ENCODE data around the gene FAM234B. TPM values are rescaled to one million over a fixed set of nuclear protein-coding genes. Genes with fewer than 3 reads are reported as not detected.
"Not testable (repeated sequence)": the region's sequence is repeated elsewhere in the genome, so short reads cannot be mapped to it uniquely, and the experiment has no call there.

Gene FAM234B
- total and polyA plus RNA-seq, 4 donors = 17.2 to 43.7 (median 36.7) TPM

DNA sequence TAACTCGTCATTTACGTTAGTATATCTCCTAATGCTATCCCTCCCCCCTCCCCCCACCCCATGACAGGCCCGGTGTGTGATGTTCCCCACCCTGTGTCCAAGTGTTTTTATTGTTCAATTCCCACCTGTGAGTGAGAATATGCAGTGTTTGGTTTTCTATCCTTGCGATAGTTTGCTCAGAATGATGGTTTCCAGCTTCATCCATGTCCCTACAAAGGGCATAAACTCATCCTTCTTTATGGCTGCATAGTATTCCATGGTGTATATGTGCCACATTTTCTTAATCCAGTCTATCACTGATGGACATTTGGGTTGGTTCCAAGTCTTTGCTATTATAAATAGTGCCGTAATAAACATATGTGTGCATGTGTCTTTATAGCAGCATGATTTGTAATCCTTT, 39.5 kb downstream of the FAM234B start:
- H3K9me3 ChIP-seq (ENCODE audit: control insufficient read depth, insufficient read depth, low read length); H3K4me3 ChIP-seq (ENCODE audit: low read depth, low read length); H3K27ac ChIP-seq (ENCODE audit: low read depth, low read length); H3K27me3 ChIP-seq (ENCODE audit: control insufficient read depth, insufficient read depth, low read length); H3K4me1 ChIP-seq (ENCODE audit: control insufficient read depth, insufficient read depth, low read length); DNase-seq (ENCODE audit: low read depth in 4 of 6, low spot score in 6 of 6): not testable (repeated sequence)
- WGBS (ENCODE audit: insufficient coverage) = 100% methylated on average over 1 of the region's 5 CpGs
- H3K36me3 ChIP-seq (ENCODE audit: control insufficient read depth, insufficient read depth, low read length) = peaks cover 11% of the 10 kb centered on the region

DNA sequence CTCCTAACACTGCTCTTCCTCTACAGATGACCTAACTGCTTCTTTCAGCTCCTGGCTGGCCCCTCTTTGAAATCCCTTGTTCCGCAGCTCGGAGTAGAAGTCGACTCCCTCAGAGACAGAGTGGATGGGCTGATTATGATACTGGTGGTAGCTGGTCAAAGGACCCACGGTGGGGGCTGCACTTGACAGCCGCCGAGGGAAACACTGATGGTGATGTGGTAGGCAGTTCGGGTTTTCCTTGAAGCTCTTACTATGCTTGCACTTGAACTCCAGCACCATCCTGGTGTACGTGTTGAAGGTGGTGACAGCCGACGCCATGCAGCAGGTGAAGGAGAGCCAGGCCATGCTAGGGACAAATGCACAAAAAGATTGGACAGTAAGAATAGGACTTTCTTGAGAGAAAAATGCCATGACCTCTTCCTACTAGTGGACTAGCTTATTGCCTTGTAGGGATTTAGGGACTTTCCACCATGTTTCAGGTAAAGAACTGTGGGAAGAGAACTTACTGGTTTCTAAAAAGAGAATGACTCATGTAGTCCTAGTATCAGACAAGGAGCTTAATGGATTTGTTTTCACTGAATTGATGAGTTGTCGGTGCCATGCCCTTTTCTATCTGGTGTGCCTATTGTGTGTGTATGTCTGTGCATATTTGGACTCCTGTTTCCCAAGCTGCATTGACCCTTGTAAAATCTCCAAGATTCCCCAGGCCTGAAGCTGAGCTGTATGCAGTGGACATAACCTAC, 40.9 kb downstream of the FAM234B start:
- Histone ChIP-seq H3K27ac (ENCODE audit: low read depth, low read length) (no peak overlapping the region), H3K9me3 (ENCODE audit: control insufficient read depth, insufficient read depth, low read length) (no peaks in the 10 kb centered on the region), H3K4me3 (ENCODE audit: low read depth, low read length) (no peak overlapping the region), H3K4me1 (ENCODE audit: control insufficient read depth, insufficient read depth, low read length) (no peaks in the 10 kb centered on the region), H3K27me3 (ENCODE audit: control insufficient read depth, insufficient read depth, low read length) (no peaks in the 10 kb centered on the region), H3K36me3 (ENCODE audit: control insufficient read depth, insufficient read depth, low read length) (peaks cover 11% of the 10 kb centered on the region)
- WGBS (ENCODE audit: insufficient coverage) = 95% methylated on average over 9 of the region's 11 CpGs
- DNase-seq (ENCODE audit: low read depth in 4 of 6, low spot score in 6 of 6) = no peak

DNA sequence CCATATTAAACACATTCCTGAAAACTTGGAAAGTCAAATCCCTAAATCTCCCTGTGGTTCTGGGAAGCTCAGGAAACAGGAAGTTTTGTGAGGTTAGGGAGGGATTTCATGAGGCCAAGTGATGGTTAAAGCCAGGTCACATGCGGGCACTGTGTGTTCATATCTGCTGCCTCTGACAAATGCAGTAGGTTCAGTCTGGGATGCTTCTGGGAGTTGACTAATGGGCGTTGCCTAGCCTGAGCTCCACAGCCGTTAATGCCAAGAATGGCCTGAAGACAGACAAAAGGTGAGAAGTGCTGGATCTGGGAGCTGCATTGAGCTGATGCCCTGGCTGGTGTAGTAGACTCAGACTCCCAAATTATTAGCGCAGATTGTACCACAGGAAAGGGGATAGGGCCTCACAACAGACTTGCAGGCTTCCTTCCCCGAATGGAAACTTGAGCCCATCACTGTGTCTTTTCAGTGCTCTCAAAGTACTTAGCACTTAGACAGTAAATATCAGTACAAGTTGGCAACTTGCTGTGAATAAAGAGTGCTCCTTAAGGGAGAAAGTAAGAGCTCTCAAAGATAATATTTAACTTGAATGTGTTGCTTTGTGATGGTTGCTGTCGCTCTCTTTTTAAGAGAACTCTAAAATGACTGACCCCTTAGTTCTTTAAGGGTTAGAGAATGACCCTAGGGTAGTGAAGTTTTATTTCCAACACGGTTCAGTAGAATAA, 41.9 kb downstream of the FAM234B start:
- Histone ChIP-seq H3K4me3 (ENCODE audit: low read depth, low read length) (no peak overlapping the region), H3K9me3 (ENCODE audit: control insufficient read depth, insufficient read depth, low read length) (no peaks in the 10 kb centered on the region), H3K27me3 (ENCODE audit: control insufficient read depth, insufficient read depth, low read length) (no peaks in the 10 kb centered on the region), H3K4me1 (ENCODE audit: control insufficient read depth, insufficient read depth, low read length) (no peaks in the 10 kb centered on the region), H3K36me3 (ENCODE audit: control insufficient read depth, insufficient read depth, low read length) (peaks cover 9% of the 10 kb centered on the region), H3K27ac (ENCODE audit: low read depth, low read length) (no peak overlapping the region)
- no peak for DNase-seq (ENCODE audit: low read depth in 4 of 6, low spot score in 6 of 6)
- 74% methylated on average over 5 of the region's 7 CpGs for WGBS (ENCODE audit: insufficient coverage)

DNA sequence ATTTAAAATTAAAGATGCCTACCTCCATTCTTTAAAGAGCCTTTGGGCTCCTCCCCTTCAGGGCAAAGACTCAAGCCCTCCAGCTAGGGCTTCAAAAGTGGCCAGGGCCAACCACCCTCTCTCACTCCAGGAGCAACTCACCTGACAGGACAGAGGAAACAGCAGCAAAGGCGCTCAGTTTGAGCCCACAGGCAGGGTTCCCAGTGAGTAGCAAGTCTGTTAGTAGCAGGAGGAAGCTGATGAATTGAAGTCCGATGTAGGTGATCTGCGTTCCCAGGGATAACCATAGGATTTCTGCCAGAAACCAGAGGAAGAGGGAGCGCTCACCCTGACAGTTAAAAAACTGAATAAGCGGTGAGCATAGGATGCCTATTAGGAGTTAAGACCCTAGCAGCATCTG, 43.6 kb downstream of the FAM234B start:
- Histone ChIP-seq H3K4me1 (ENCODE audit: control insufficient read depth, insufficient read depth, low read length) (no peaks in the 10 kb centered on the region), H3K27me3 (ENCODE audit: control insufficient read depth, insufficient read depth, low read length) (no peaks in the 10 kb centered on the region), H3K36me3 (ENCODE audit: control insufficient read depth, insufficient read depth, low read length) (peaks cover 9% of the 10 kb centered on the region), H3K27ac (ENCODE audit: low read depth, low read length) (no peak overlapping the region), H3K9me3 (ENCODE audit: control insufficient read depth, insufficient read depth, low read length) (no peaks in the 10 kb centered on the region), H3K4me3 (ENCODE audit: low read depth, low read length) (no peak overlapping the region)
- 48% methylated on average over 4 of the region's 5 CpGs for WGBS (ENCODE audit: insufficient coverage)
- DNase-seq (ENCODE audit: low read depth in 4 of 6, low spot score in 6 of 6) = no peak

DNA sequence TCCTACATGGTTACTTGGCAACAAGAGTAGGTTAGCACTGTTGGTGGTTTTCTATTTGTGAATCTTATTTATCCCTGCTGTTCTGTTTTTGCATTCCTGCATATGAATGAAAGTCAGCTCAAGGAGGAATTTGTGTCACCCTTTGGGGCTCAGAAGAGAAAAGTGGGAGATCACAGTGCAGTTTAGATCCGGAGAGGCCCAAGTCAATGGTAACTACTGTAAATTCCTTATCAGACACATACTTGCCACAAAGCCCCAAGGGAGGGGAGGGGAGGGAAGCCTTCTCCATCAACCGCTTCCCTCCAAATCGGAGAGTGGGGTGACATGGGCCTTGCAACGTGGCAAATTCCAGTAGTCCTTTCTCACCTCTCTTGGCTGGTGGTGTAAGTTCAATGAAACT, 44.3 kb downstream of the FAM234B start:
- H3K27ac ChIP-seq (ENCODE audit: low read depth, low read length) = no peak overlapping the region
- peaks cover 3% of the 10 kb centered on the region for H3K4me1 ChIP-seq (ENCODE audit: control insufficient read depth, insufficient read depth, low read length)
- no peaks in the 10 kb centered on the region for H3K9me3 ChIP-seq (ENCODE audit: control insufficient read depth, insufficient read depth, low read length)
- H3K27me3 ChIP-seq (ENCODE audit: control insufficient read depth, insufficient read depth, low read length) = no peaks in the 10 kb centered on the region
- no CpG with 5 or more reads among the region's 4 CpGs for WGBS (ENCODE audit: insufficient coverage)
- peaks cover 6% of the 10 kb centered on the region for H3K36me3 ChIP-seq (ENCODE audit: control insufficient read depth, insufficient read depth, low read length)
- DNase-seq (ENCODE audit: low read depth in 4 of 6, low spot score in 6 of 6) = peak in 2 of 6 donors; percentile 20 to 43
- no peak overlapping the region for H3K4me3 ChIP-seq (ENCODE audit: low read depth, low read length)

DNA sequence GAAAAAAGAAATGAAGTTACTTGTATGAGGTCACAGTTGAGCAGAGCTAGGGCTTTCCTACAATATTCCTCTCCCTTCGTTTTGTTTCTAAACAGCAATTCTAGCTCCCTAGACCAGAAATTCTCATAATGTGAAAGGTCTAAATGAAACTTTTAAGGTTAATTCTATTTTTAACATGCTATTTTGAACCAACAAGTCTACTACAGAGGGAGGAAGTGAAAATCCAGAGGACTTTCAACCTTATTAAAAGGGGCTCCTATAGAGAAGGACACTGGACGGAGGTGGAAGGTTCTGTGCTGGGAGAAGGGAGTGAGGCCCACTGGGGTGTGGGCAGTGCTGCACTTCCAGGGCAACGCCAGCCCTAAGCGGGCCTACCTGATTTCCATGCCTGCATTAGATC, 45.9 kb downstream of the FAM234B start:
- peaks cover 5% of the 10 kb centered on the region for H3K4me1 ChIP-seq (ENCODE audit: control insufficient read depth, insufficient read depth, low read length)
- no peak for DNase-seq (ENCODE audit: low read depth in 4 of 6, low spot score in 6 of 6)
- no peak overlapping the region for H3K4me3 ChIP-seq (ENCODE audit: low read depth, low read length)
- H3K36me3 ChIP-seq (ENCODE audit: control insufficient read depth, insufficient read depth, low read length) = peaks cover under 1% of the 10 kb centered on the region
- 96% methylated on average over 3 of the region's 4 CpGs for WGBS (ENCODE audit: insufficient coverage)
- H3K27me3 ChIP-seq (ENCODE audit: control insufficient read depth, insufficient read depth, low read length) = no peaks in the 10 kb centered on the region
- no peaks in the 10 kb centered on the region for H3K9me3 ChIP-seq (ENCODE audit: control insufficient read depth, insufficient read depth, low read length)
- H3K27ac ChIP-seq (ENCODE audit: low read depth, low read length) = no peak overlapping the region

DNA sequence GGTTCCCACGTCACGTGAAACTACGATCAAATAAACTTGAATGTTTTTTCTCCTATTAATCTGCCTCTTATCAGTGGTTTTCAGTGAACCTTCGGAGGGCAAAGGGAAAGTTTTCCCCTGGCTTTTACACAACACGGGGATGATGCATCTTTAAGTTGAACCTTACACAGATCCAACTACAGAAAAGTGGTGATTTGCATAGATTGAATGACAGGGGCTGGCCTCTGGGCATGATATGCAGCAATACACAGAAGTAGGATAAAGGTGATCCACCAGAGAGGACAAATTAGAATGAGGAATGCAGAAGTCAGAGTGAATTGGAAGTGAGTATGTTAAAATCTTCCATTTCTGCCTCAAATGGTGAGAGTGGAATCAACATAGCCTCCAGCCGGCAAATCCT, 47.7 kb downstream of the FAM234B start:
- DNase-seq (ENCODE audit: low read depth in 4 of 6, low spot score in 6 of 6) = no peak
- H3K36me3 ChIP-seq (ENCODE audit: control insufficient read depth, insufficient read depth, low read length) = no peaks in the 10 kb centered on the region
- no CpG with 5 or more reads among the region's 6 CpGs for WGBS (ENCODE audit: insufficient coverage)
- H3K27me3 ChIP-seq (ENCODE audit: control insufficient read depth, insufficient read depth, low read length) = no peaks in the 10 kb centered on the region
- peaks cover 5% of the 10 kb centered on the region for H3K4me1 ChIP-seq (ENCODE audit: control insufficient read depth, insufficient read depth, low read length)
- no peak overlapping the region for H3K4me3 ChIP-seq (ENCODE audit: low read depth, low read length)
- H3K9me3 ChIP-seq (ENCODE audit: control insufficient read depth, insufficient read depth, low read length) = no peaks in the 10 kb centered on the region
- no peak overlapping the region for H3K27ac ChIP-seq (ENCODE audit: low read depth, low read length)

DNA sequence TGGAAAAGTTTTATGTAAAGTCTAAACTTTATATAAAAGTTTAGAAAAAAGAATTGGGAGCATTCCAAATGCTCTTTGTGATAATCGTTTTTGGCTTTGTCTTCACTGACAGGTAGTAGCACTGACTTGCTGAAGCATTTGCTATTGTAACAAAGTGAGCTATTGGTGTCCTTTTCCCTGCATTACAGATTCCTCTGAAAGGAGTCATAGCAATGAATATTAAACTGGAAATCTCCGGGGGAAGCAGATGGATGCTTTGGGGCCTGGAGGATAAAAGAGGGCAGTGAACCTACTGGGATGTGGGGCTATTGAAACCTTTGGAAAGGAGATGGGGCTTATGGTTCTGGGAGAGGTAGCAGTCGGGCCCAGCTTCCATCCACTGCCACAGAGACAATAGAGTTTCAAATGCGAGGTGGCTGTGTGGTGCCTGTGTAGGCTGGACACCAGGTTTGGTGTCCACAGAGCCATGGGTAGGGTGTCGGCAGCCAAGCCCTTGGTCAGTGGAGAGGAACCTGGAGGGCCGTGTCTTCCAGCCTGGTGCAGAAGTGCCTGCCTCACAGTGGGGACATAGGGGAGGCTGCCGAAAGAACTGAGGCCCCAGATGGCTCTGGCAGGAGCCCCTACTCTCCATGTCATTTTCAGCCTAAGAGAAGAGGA, 49.1 kb downstream of the FAM234B start:
- H3K27me3 ChIP-seq (ENCODE audit: control insufficient read depth, insufficient read depth, low read length) = no peaks in the 10 kb centered on the region
- no peak overlapping the region for H3K4me3 ChIP-seq (ENCODE audit: low read depth, low read length)
- DNase-seq (ENCODE audit: low read depth in 4 of 6, low spot score in 6 of 6) = no peak
- peaks cover 5% of the 10 kb centered on the region for H3K4me1 ChIP-seq (ENCODE audit: control insufficient read depth, insufficient read depth, low read length)
- H3K9me3 ChIP-seq (ENCODE audit: control insufficient read depth, insufficient read depth, low read length) = no peaks in the 10 kb centered on the region
- H3K36me3 ChIP-seq (ENCODE audit: control insufficient read depth, insufficient read depth, low read length) = no peaks in the 10 kb centered on the region
- WGBS (ENCODE audit: insufficient coverage) = 69% methylated on average over 6 of the region's 7 CpGs
- H3K27ac ChIP-seq (ENCODE audit: low read depth, low read length) = no peak overlapping the region

DNA sequence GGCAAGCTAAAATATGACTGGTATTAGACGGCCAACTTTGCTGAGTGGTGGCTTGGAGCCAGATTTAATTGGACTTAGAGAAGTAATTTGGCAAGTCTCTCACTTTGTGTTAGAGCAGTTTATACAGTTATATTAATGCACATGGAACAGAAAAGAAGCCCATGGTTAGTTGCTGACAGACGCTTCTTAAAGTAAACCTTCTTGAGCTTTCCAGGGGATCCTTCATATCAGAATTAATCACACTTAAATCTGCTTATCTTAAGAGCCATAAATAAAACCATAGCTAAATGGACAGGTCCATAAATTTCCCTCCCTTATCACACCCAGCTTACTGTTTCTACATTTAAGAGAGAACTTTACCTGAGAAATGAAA, 49.7 kb downstream of the FAM234B start:
- H3K27me3 ChIP-seq (ENCODE audit: control insufficient read depth, insufficient read depth, low read length) = no peaks in the 10 kb centered on the region
- H3K4me1 ChIP-seq (ENCODE audit: control insufficient read depth, insufficient read depth, low read length) = peaks cover 5% of the 10 kb centered on the region
- WGBS (ENCODE audit: insufficient coverage) = 80% methylated on average over 1 of the region's 2 CpGs
- no peak overlapping the region for H3K4me3 ChIP-seq (ENCODE audit: low read depth, low read length)
- DNase-seq (ENCODE audit: low read depth in 4 of 6, low spot score in 6 of 6) = peak in 2 of 6 donors; percentile 59 to 90
- no peaks in the 10 kb centered on the region for H3K36me3 ChIP-seq (ENCODE audit: control insufficient read depth, insufficient read depth, low read length)
- H3K9me3 ChIP-seq (ENCODE audit: control insufficient read depth, insufficient read depth, low read length) = no peaks in the 10 kb centered on the region
- H3K27ac ChIP-seq (ENCODE audit: low read depth, low read length) = no peak overlapping the region

All from spinal cord (tissue), 10 donors.